HG02610 (cell line): ENCODE results near the gene SUPV3L1.

ENCODE experiments used
- ATAC-seq: cut with Tn5 transposase; IDR thresholded peaks from one replicate; pipeline ENCODE4 v1.9.1; 2021; ENCODE audit warnings: mild to moderate bottlenecking, moderate library complexity; ENCODE audit not compliant: unreplicated experiment

SUPV3L1 gene

DNA sequence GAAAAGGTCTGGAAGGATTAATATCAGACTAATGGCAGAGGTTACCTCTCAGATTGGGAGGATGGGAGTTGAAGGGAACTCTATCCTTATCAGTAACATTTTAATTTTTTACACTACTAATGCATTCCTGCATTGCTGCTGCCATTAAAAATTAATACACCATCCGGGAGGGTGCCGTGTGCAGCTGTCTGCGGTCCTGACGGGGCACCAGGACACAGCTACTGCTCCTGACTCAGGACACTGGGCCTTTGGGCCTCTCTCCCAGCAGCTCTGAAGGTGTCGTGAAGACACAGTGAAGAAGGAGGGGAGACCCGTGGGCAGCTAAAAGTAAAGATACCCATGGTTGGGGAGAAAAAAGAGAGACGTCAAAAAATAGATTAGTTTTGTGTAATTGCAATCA, 74.8 kb downstream of the SUPV3L1 start:
- ATAC-seq = no peak
